Endothelial cell of umbilical vein (primary cell): Measurements from ENCODE around the gene SMC4. TPM values are rescaled to one million over a fixed set of nuclear protein-coding genes. Genes with fewer than 3 reads are reported as not detected.

Source experiments
- BruUV-seq: library from RNA; stranded (reverse); fragments of 400-500 nt; replicated peaks from 2 replicates; lab custom pipeline; 2021; lab: Mats Ljungman, UMichigan
- CTCF ChIA-PET: fragments of 300-600, 350-600 bp; sonication (Branson Sonifier 250); formaldehyde crosslinking; loops from one replicate; lab custom pipeline; 2021; ENCODE audit warnings: antibody characterized with exemption, inconsistent platforms; lab: Charles Lee
- POLR2A ChIA-PET: fragments of 300-600, 350-600 bp; sonication (Branson Sonifier 250); formaldehyde crosslinking; loops from one replicate; lab custom pipeline; 2021; ENCODE audit warnings: antibody characterized with exemption, inconsistent platforms; lab: Charles Lee
- DNase-seq: peaks from one replicate; pipeline ENCODE4 v3.0.0-alpha.2; 2011; ENCODE audit warnings: low read depth, low spot score
- FAIRE-seq: peaks from 2 replicates; lab custom pipeline; 2011; peaks lifted over from hg19 to GRCh38; lab: Jason Lieb, UNC
- H2AFZ ChIP-seq: 2 replicates; pipeline ENCODE4 v1.6.0; 2012; ENCODE audit warnings: low read depth, low read length, control low read depth, inconsistent platforms
- H3K27ac ChIP-seq: 2 replicates; pipeline ENCODE4 v1.5.1; 2011; ENCODE audit warnings: low read depth, mild to moderate bottlenecking, control low read depth, low read length, moderate library complexity; ENCODE audit not compliant: insufficient read depth
- H3K27me3 ChIP-seq, 2 experiments: 2 replicates each; pipeline versions ENCODE4 v1.6.0 to v1.6.1; 2011; ENCODE audit warnings: low read length in 2 of 2, mixed read lengths in 1 of 2; ENCODE audit not compliant: control insufficient read depth in 2 of 2, insufficient read depth in 2 of 2
- H3K36me3 ChIP-seq, 2 experiments: 2 replicates in 1 of 2; 3 replicates in 1 of 2; pipeline ENCODE4 v1.5.1; 2011; ENCODE audit warnings: low read length in 2 of 2, mild to moderate bottlenecking in 1 of 2, moderate library complexity in 1 of 2; ENCODE audit not compliant: control insufficient read depth in 2 of 2, insufficient read depth in 2 of 2; ENCODE audit errors: extremely low read depth in 1 of 2
- H3K4me1 ChIP-seq: 3 replicates; pipeline ENCODE4 v1.5.1; 2011; ENCODE audit warnings: mild to moderate bottlenecking, low read length; ENCODE audit not compliant: control insufficient read depth, insufficient read depth; ENCODE audit errors: extremely low read depth
- H3K4me2 ChIP-seq: 2 replicates; pipeline ENCODE4 v1.6.1; 2011; ENCODE audit warnings: low read length, control low read depth, mixed read lengths; ENCODE audit not compliant: insufficient read depth
- H3K4me3 ChIP-seq, 3 experiments: fragments of 200-600 bp in 1 of 3; sonication (generic), shearing (Covaris generic) in 1 of 3; replicated peaks in 1 of 3; 2 replicates each; pipeline ENCODE4 v1.5.1; 2011 to 2016; ENCODE audit warnings: control low read depth in 3 of 3, low read length in 3 of 3, mild to moderate bottlenecking in 2 of 3, inconsistent platforms in 1 of 3, low read depth in 1 of 3, moderate library complexity in 1 of 3; ENCODE audit not compliant: insufficient read depth in 1 of 3
- H3K79me2 ChIP-seq: 2 replicates; pipeline ENCODE4 v1.6.0; 2012; ENCODE audit warnings: low read length, inconsistent platforms; ENCODE audit not compliant: control insufficient read depth, insufficient read depth
- H3K9ac ChIP-seq: replicated peaks from 2 replicates; pipeline ENCODE3; 2011; ENCODE audit warnings: low read length, control low read depth; ENCODE audit not compliant: insufficient read depth; ENCODE audit errors: extremely low read depth
- H3K9me1 ChIP-seq: replicated peaks from 3 replicates; pipeline ENCODE4 v1.6.0; 2011; ENCODE audit warnings: mild to moderate bottlenecking, low read length; ENCODE audit not compliant: control insufficient read depth, insufficient read depth; ENCODE audit errors: extremely low read depth
- H3K9me3 ChIP-seq: replicated peaks from 2 replicates; pipeline ENCODE4 v1.5.1; 2012; ENCODE audit warnings: low read length, inconsistent platforms; ENCODE audit not compliant: control insufficient read depth, insufficient read depth
- H4K20me1 ChIP-seq: replicated peaks from 2 replicates; pipeline ENCODE3; 2011; ENCODE audit warnings: mild to moderate bottlenecking, low read length; ENCODE audit not compliant: control insufficient read depth, insufficient read depth; ENCODE audit errors: extremely low read depth
- EZH2 ChIP-seq: IDR thresholded peaks from 2 replicates; pipeline ENCODE4 v1.6.1; 2012; ENCODE audit warnings: borderline replicate concordance, low read depth, mild to moderate bottlenecking, moderate library complexity, low read length, inconsistent platforms; ENCODE audit not compliant: severe bottlenecking
- FOS ChIP-seq: IDR thresholded peaks from 2 replicates; pipeline ENCODE4 v1.6.1; 2011; ENCODE audit warnings: mild to moderate bottlenecking, low read length, moderate library complexity, borderline replicate concordance; ENCODE audit not compliant: insufficient read depth
- GATA2 ChIP-seq: IDR thresholded peaks from 2 replicates; pipeline ENCODE4 v1.7.0; 2011; ENCODE audit warnings: low read depth, mild to moderate bottlenecking, moderate library complexity, mixed read lengths, low read length; ENCODE audit not compliant: insufficient read length, insufficient read depth
- JUN ChIP-seq: IDR thresholded peaks from 2 replicates; pipeline ENCODE4 v1.6.1; 2011; ENCODE audit warnings: borderline replicate concordance, low read depth; ENCODE audit not compliant: insufficient read length, insufficient read depth
- MYC ChIP-seq: IDR thresholded peaks from one replicate; pipeline ENCODE4 v1.6.1; 2011; ENCODE audit warnings: mild to moderate bottlenecking, low read depth, low read length
- POLR2A ChIP-seq: IDR thresholded peaks from 2 replicates; pipeline ENCODE4 v1.6.1; 2012; ENCODE audit warnings: low read depth, mild to moderate bottlenecking, control low read depth, low read length
- POLR2AphosphoS5 ChIP-seq: IDR thresholded peaks from 2 replicates; pipeline ENCODE4 v1.6.1; 2012; ENCODE audit warnings: low read depth, mild to moderate bottlenecking, control low read depth, low read length, moderate library complexity; ENCODE audit not compliant: insufficient read depth
- dilution Hi-C: fragments of 300-500 bp; cut with MboI; formaldehyde crosslinking; loops from one replicate; pipeline ENCODE4 v1.15.0; 2019; ENCODE audit warnings: low sequenced_read_pairs; ENCODE audit not compliant: extremely low pct_ligation_motif_present
- intact Hi-C: fragments of 100-400 bp; cut with micrococcal nuclease; formaldehyde crosslinking; loops from one replicate; pipeline ENCODE4 v1.10.0; 2022
- polyA plus RNA-seq, 4 experiments: library from polyadenylated mRNA; depleted of rRNA in 3 of 4; stranded (reverse) in 3 of 4; unstranded in 1 of 4; fragments of >200 nt; gene quantifications; 2 replicates each; pipeline versions ENCODE4 v1.2.1 to v1.2.3, GENCODE V29; 2011 to 2012; ENCODE audit warnings: missing spikeins in 1 of 4
- total RNA-seq: library from RNA; stranded (reverse); gene quantifications from 2 replicates; pipeline ENCODE4 v1.2.3, GENCODE V29; 2021
- TF ChIP-seq, protein P1 (sequence below), 2 donors: IDR thresholded peaks; 1 replicate in 1 of 2; 2 replicates in 1 of 2; pipeline ENCODE4 v1.5.1; 2011; ENCODE audit warnings: low read length in 2 of 2, mild to moderate bottlenecking in 2 of 2, moderate library complexity in 2 of 2, control low read depth in 1 of 2, inconsistent platforms in 1 of 2, low read depth in 1 of 2; ENCODE audit not compliant: insufficient read depth in 1 of 2; ENCODE audit errors: extremely low read depth in 1 of 2
- TF ChIP-seq, protein P2 (sequence below): IDR thresholded peaks from 2 replicates; pipeline ENCODE4 v1.6.1; 2011; ENCODE audit not compliant: insufficient read depth, insufficient read length

The SMC4 gene
- total and polyA plus RNA-seq, 2 donors (not counting 3 experiments of a cell fraction or from before 2014, with no cell fraction given) = 32.1 to 153 TPM

DNA sequence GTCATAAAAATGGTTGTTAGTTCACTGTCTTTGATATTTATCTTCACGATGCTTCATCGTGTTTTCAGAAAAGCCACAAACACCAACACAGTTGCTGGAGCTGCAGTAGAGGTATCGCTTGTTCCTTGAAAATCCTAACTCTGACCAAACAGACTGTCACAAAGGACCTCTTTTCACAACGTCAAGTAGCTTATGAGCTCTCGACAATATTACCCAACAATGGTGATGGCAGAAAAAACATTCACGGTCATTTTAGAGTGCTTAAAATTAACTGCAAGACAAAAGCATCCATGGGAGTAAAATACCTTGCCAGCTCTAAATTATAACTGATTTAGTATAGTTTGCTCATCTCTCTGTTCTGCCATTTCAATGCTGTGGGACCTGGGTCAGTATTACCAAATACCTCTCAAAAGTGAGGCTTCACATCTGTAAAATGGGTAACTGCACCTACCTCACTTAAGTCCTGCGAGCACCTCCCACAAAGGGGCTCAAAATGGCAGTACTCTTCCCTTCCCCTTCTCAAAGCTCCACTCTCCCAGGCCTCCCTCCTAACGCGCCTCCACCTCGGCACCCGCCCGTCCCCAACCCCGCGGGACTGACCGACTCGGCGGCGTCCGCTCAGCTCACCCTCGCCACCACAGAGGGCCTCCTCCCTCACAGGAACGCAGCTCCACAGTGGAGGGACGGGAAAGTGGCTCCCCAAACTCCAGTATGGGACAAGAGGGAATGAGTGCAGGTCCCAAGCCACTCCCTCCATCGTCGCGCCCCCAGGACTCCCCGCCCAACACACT lies 49.6 kb downstream of the SMC4 start:
- H3K4me1 ChIP-seq = peaks cover 21% of the 10 kb centered on the region
- FAIRE-seq = no peak
- no peaks in the 10 kb centered on the region for H3K27me3 ChIP-seq
- peaks cover 53% of the 10 kb centered on the region for H3K79me2 ChIP-seq
- CTCF ChIA-PET = interaction anchor here (1.3 to 2.1 kb wide), 3 partner anchors 9 to 38 kb away, joined by 3 to 7 read pairs (median 4); no protein-coding TSS in a partner anchor
- peak overlapping the region; percentile 36 for H3K9ac ChIP-seq
- peak overlapping the region; percentile 52 for H2AFZ ChIP-seq
- TF ChIP-seq EZH2 (no peak), POLR2A (no peak), POLR2AphosphoS5 (no peak), FOS (no peak), MYC (no peak), GATA2 (no peak), JUN (no peak)
- TF ChIP-seq, protein P1, sequence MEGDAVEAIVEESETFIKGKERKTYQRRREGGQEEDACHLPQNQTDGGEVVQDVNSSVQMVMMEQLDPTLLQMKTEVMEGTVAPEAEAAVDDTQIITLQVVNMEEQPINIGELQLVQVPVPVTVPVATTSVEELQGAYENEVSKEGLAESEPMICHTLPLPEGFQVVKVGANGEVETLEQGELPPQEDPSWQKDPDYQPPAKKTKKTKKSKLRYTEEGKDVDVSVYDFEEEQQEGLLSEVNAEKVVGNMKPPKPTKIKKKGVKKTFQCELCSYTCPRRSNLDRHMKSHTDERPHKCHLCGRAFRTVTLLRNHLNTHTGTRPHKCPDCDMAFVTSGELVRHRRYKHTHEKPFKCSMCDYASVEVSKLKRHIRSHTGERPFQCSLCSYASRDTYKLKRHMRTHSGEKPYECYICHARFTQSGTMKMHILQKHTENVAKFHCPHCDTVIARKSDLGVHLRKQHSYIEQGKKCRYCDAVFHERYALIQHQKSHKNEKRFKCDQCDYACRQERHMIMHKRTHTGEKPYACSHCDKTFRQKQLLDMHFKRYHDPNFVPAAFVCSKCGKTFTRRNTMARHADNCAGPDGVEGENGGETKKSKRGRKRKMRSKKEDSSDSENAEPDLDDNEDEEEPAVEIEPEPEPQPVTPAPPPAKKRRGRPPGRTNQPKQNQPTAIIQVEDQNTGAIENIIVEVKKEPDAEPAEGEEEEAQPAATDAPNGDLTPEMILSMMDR (IDR thresholded peaks at IDR 0.05; ENCODE audit: extremely low read depth in 1 of 2, insufficient read depth in 1 of 2, low read depth in 1 of 2, low read length in 2 of 2) = no peak
- TF ChIP-seq, protein P2, sequence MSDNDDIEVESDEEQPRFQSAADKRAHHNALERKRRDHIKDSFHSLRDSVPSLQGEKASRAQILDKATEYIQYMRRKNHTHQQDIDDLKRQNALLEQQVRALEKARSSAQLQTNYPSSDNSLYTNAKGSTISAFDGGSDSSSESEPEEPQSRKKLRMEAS = no peak
- H4K20me1 ChIP-seq = no peaks in the 10 kb centered on the region
- H3K9me1 ChIP-seq = no peaks in the 10 kb centered on the region
- peak overlapping the region; percentile 43 for H3K27ac ChIP-seq
- no peaks in the 10 kb centered on the region for H3K36me3 ChIP-seq
- DNase-seq = no peak
- dilution Hi-C loops = no loop called here
- H3K9me3 ChIP-seq = no peaks in the 10 kb centered on the region
- TSS peak; percentile 43 for BruUV-seq
- H3K4me3 ChIP-seq = peak overlapping the region; percentile 52 to 85 (median 74)
- peak overlapping the region; percentile 88 for H3K4me2 ChIP-seq
- POLR2A ChIA-PET = interaction anchor here (0.7 to 1.5 kb wide), 3 partner anchors 14 to 42 kb away, joined by 4 to 5 read pairs (median 4); no protein-coding TSS in a partner anchor
- intact Hi-C loops = loop anchor here (1.0 kb wide), 5 partner anchors 9 to 224 kb away; partner anchors contain the start of genes C3orf80, IFT80, KPNA4 and SMC4
